Measurements from ENCODE around the gene VPS39.

DNA sequence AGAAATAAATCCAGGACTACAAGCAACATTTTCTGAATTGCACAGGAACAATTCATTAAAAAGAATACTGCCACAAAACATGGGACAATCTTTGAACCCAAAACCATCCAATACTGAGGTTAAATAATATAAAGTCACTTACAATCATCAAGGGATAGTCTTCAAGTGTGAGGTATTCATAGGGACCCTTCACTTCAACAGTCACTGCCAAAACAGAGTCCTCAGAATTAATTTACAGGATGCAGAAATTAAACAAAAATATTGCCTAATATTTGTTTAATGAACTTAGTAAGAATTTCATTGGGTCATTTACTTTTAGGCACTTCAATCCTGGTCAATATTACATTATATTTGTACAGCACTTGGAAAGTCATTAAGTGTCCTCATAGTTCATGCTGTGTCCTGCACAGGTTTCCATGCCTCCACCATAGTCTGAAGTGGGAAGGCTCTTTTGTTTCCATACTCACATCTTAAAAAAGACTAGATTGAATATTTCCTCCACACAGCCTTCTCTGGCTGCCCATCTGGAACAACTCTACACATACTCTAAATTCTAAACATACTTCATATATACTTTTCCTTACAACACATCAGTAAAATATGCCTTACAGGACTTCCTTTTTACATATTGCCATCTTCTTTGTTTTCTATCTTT lies 31.6 kb upstream of the VPS39 start:
- TF ChIP-seq MYNN (IDR thresholded peaks at IDR 0.05) (no peak), MYNN (CRISPR knock-in tag; IDR thresholded peaks at IDR 0.05) (no peak), MEF2D (tag; conservative IDR thresholded peaks at IDR 0.05; ENCODE audit: low read depth) (no peak), SMARCB1 (IDR thresholded peaks at IDR 0.05; ENCODE audit: insufficient read length, low read depth) (no peak), POLR2AphosphoS5 (IDR thresholded peaks at IDR 0.05; ENCODE audit: control insufficient read depth, insufficient read depth, low read depth, low read length) (no peak), MEIS2 (IDR thresholded peaks at IDR 0.05; ENCODE audit: partially characterized antibody) (no peak), ZNF445 (CRISPR knock-in tag; IDR thresholded peaks at IDR 0.05; ENCODE audit: low read depth) (no peak), DPF2 (IDR thresholded peaks at IDR 0.05) (no peak), KLF10 (CRISPR knock-in tag; IDR thresholded peaks at IDR 0.05) (no peak), CCAR2 (IDR thresholded peaks at IDR 0.05; ENCODE audit: low read depth, low read length) (no peak), ZNF717 (CRISPR knock-in tag; IDR thresholded peaks at IDR 0.05) (no peak), GTF2F1 (IDR thresholded peaks at IDR 0.05; ENCODE audit: low read depth, low read length) (no peak)
- TF ChIP-seq, protein P1, sequence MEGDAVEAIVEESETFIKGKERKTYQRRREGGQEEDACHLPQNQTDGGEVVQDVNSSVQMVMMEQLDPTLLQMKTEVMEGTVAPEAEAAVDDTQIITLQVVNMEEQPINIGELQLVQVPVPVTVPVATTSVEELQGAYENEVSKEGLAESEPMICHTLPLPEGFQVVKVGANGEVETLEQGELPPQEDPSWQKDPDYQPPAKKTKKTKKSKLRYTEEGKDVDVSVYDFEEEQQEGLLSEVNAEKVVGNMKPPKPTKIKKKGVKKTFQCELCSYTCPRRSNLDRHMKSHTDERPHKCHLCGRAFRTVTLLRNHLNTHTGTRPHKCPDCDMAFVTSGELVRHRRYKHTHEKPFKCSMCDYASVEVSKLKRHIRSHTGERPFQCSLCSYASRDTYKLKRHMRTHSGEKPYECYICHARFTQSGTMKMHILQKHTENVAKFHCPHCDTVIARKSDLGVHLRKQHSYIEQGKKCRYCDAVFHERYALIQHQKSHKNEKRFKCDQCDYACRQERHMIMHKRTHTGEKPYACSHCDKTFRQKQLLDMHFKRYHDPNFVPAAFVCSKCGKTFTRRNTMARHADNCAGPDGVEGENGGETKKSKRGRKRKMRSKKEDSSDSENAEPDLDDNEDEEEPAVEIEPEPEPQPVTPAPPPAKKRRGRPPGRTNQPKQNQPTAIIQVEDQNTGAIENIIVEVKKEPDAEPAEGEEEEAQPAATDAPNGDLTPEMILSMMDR (IDR thresholded peaks at IDR 0.05 in 2 of 3, conservative IDR thresholded peaks at IDR 0.05 in 1 of 3; ENCODE audit: insufficient read depth in 2 of 3, low read depth in 1 of 3, low read length in 3 of 3): no peak

All from K562 (cell line).